ENCODE data around the gene GRIK1. TPM values are rescaled to one million over a fixed set of nuclear protein-coding genes. Genes with fewer than 3 reads are reported as not detected.

GRIK1 gene
- polyA plus RNA-seq, 1 experiment: not detected

GRCh38 chr21:29777160-29777559, 162.6 kb downstream of the GRIK1 start:
- TF ChIP-seq, protein P1, sequence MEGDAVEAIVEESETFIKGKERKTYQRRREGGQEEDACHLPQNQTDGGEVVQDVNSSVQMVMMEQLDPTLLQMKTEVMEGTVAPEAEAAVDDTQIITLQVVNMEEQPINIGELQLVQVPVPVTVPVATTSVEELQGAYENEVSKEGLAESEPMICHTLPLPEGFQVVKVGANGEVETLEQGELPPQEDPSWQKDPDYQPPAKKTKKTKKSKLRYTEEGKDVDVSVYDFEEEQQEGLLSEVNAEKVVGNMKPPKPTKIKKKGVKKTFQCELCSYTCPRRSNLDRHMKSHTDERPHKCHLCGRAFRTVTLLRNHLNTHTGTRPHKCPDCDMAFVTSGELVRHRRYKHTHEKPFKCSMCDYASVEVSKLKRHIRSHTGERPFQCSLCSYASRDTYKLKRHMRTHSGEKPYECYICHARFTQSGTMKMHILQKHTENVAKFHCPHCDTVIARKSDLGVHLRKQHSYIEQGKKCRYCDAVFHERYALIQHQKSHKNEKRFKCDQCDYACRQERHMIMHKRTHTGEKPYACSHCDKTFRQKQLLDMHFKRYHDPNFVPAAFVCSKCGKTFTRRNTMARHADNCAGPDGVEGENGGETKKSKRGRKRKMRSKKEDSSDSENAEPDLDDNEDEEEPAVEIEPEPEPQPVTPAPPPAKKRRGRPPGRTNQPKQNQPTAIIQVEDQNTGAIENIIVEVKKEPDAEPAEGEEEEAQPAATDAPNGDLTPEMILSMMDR (IDR thresholded peaks at IDR 0.05; ENCODE audit: low read depth, low read length): no peak
- Histone ChIP-seq H3K27ac (ENCODE audit: low read depth, low read length) (no peak overlapping the region), H3K9me3 (ENCODE audit: control insufficient read depth, insufficient read depth, low read length) (no peaks in the 10 kb centered on the region), H3K27me3 (ENCODE audit: control insufficient read depth, insufficient read depth, low read length) (no peaks in the 10 kb centered on the region), H3K4me3 (ENCODE audit: low read depth, low read length) (no peak overlapping the region)
- ChIA-PET POLR2A (no interaction called here), CTCF (no interaction called here)
- DNase-seq (ENCODE audit: low read depth, low spot score): no peak

GRCh38 chr21:29775462-29775861, 164.3 kb downstream of the GRIK1 start:
- TF ChIP-seq, protein P1 (IDR thresholded peaks at IDR 0.05; ENCODE audit: low read depth, low read length): no peak
- DNase-seq (ENCODE audit: low read depth, low spot score): no peak
- Histone ChIP-seq H3K27ac (ENCODE audit: low read depth, low read length) (no peak overlapping the region), H3K27me3 (ENCODE audit: control insufficient read depth, insufficient read depth, low read length) (no peaks in the 10 kb centered on the region), H3K9me3 (ENCODE audit: control insufficient read depth, insufficient read depth, low read length) (no peaks in the 10 kb centered on the region), H3K4me3 (ENCODE audit: low read depth, low read length) (no peak overlapping the region)
- ChIA-PET POLR2A (no interaction called here), CTCF (no interaction called here)

DNA sequence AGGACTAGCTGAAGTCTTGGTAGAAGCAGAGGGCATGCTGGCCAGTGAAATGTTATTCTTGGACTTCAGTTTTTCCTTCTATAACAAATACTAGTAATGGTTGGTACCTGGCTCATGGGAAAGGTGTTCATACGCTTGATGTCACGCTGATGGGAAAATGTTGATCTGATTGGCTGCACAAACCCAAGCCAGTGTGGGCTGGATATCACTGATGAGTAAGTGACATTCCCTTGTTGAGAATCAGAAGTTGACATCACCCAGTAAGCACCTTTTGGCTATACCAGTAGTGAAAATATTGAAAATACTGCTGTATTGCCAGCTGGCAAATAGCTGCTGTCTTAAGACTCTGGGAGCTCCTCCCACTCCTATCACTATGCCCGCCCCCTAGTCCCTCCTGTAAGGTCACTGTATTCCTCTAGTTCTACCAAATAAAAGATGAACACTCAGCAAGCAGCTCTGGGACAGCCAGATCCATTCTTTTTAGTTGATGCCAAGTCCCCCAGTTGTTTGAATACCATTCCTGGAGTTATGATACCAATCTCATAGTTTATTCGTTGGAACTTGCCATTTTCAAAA, 168.2 kb downstream of the GRIK1 start:
- H3K9me3 ChIP-seq (ENCODE audit: control insufficient read depth, insufficient read depth, low read length): no peaks in the 10 kb centered on the region
- ChIA-PET POLR2A (no interaction called here), CTCF (no interaction called here)
- no peaks in the 10 kb centered on the region for H3K27me3 ChIP-seq (ENCODE audit: control insufficient read depth, insufficient read depth, low read length)
- no peak overlapping the region for H3K27ac ChIP-seq (ENCODE audit: low read depth, low read length)
- TF ChIP-seq, protein P1 (IDR thresholded peaks at IDR 0.05; ENCODE audit: low read depth, low read length): no peak
- no peak overlapping the region for H3K4me3 ChIP-seq (ENCODE audit: low read depth, low read length)
- no peak for DNase-seq (ENCODE audit: low read depth, low spot score)

- Histone ChIP-seq H3K4me3 (ENCODE audit: low read depth, low read length) (no peak overlapping the region), H3K27ac (ENCODE audit: low read depth, low read length) (no peak overlapping the region), H3K9me3 (ENCODE audit: control insufficient read depth, insufficient read depth, low read length) (no peaks in the 10 kb centered on the region), H3K27me3 (ENCODE audit: control insufficient read depth, insufficient read depth, low read length) (no peaks in the 10 kb centered on the region)
- ChIA-PET POLR2A (no interaction called here), CTCF (no interaction called here)
- no peak for DNase-seq (ENCODE audit: low read depth, low spot score)
- TF ChIP-seq, protein P1 (IDR thresholded peaks at IDR 0.05; ENCODE audit: low read depth, low read length): no peak
Observed at GRCh38 chr21:29763674-29764073, 176.1 kb downstream of the GRIK1 start.

- no peaks in the 10 kb centered on the region for H3K27me3 ChIP-seq (ENCODE audit: control insufficient read depth, insufficient read depth, low read length)
- ChIA-PET POLR2A (no interaction called here), CTCF (no interaction called here)
- H3K9me3 ChIP-seq (ENCODE audit: control insufficient read depth, insufficient read depth, low read length): no peaks in the 10 kb centered on the region
- H3K27ac ChIP-seq (ENCODE audit: low read depth, low read length): no peak overlapping the region
- TF ChIP-seq, protein P1 (IDR thresholded peaks at IDR 0.05; ENCODE audit: low read depth, low read length): no peak
- no peak overlapping the region for H3K4me3 ChIP-seq (ENCODE audit: low read depth, low read length)
- no peak for DNase-seq (ENCODE audit: low read depth, low spot score)
Observed at GRCh38 chr21:29762570-29763082, 177.2 kb downstream of the GRIK1 start.
